Lung microvascular endothelial cell (primary cell): ENCODE results near the gene NR6A1. TPM values are rescaled to one million over a fixed set of nuclear protein-coding genes. Genes with fewer than 3 reads are reported as not detected.

Experiments used
- DNase-seq, 2 donors: peaks; one replicate each; pipeline versions ENCODE4 v3.0.0 to v3.0.0-alpha.2; 2010; ENCODE audit warnings: low read depth in 2 of 2
- total RNA-seq: library from RNA; depleted of rRNA; stranded (reverse); fragments of >200 nt; gene quantifications from 2 replicates; pipeline ENCODE4 v1.2.1, GENCODE V29; 2014

Gene NR6A1
- total RNA-seq, 1 donor from 2014 or later = 1.2 TPM

DNA sequence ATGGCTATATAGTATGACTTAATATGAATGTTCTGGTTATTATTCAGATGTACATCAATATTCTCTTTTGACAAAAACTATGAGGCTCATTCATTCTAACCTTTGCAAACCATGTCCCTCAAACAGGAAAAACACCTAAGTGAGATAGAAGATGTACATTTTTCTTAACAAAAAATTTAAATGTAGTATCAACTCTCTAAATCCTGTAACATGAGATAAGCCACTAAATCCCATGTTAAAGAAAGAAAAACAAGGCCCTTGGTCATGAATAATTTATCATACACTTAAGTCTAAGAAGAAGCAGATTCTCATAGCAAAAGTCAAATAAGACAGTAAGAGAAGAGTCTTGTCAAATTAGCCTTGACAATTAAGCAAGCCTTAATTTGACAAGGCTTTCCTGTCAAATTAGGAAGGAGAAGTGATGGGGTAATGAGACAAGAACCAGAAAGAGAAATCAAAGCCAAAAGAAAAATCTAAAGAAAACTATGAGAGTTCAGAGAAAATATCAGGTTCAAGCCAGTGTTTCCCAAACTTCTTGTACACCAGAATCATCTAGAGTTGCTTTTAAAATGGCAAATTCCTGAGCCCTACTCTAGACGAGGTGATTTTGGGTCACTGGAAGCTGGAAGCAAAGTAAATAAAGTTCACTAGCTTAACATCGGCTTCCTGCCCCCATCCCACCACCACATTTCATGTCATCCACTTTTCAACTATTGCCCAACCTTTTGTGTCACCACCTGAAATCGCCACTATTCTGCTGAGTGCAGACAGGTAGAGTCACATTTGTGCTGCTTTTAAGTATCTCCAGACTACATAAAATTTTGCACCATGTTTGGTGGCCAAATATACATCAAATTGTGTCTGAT lies 76.5 kb downstream of the NR6A1 start:
- no peak for DNase-seq

DNA sequence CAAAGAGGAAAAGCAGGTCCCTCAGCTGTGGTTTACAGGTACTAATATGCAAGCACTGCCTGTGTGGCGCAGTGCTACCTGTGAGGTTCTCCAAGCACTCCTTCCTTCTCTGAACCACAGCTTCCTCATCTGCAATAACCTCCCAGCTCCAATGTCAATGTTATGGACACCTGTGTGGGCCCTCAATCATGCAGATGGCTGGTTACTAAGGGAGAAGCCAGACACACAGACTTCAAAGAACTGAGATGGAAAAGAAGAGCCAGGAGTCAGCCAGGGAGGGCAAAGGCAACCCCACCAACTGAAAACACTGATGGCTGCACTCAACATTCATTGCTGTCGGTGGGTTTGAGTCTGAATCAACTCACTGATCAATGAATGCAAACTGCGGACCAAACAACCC lies 77.7 kb downstream of the NR6A1 start:
- no peak for DNase-seq

DNA sequence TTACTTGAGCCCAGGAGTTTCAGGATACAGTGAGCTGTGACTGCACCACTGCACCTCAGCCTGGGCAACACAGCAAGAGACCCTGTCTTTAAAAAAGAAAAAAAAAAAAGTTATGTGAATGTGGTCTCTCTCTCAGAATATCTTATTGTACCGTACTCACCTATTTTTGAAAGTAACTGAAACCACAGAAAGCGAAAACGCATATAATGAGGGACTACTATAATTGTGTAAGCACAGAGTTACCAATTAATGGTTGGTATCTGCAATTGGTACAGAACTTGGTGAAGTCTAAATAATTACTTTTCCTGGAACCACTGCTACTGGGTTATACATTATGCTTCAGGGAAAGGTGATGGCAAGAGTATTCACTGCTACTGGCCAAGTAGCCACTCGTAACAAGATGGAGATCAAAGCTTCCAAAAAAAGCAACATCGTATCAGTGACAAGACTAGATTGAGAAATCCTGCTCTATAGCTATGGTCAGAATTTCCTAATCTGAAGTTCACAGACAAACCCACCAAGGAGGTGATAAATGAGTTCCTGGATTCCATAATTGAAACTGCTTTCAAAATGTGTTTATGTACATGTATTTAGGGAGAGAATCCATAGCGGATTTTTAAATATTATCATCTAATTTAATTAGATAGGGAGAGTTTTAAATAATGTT lies 82.7 kb downstream of the NR6A1 start:
- no peak for DNase-seq

DNA sequence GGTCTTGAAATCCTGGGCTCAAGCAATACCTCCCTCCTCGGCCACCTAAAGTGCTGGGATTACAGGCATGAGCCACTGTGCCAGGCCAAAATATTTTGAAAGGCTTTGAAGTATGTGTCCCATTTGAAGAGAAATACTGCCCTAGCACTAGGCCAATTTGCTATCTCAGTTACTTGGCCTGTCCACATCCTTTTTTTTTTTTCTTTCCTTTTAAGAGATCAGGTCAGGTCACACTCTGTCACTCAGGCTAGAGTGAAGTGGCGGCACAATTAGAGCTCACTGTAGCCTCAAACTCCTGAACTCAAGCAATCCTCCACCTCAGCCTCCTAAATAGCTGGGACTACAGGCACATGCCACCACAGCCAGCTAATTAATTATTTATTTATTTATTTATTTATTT lies 84.2 kb downstream of the NR6A1 start:
- DNase-seq = no peak

DNA sequence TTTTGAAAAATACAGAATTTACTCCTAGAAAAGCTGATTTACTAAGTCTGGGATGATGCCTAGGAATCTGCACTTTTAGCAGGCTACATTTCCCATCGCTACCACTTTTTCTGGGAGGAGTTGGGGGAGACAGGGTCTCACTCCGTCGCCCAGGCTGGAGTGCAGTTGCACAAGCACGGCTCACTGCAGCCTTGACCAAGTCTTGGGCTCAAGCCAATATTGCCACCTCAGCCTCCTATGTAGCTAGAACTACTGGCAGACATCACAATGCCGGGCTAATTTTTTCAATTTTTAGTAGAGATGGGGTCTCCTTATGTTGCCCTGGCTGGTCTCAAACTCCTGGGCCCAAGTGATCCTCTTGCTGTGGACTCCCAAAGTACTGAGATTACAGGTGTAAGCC lies 85.9 kb downstream of the NR6A1 start:
- no peak for DNase-seq

DNA sequence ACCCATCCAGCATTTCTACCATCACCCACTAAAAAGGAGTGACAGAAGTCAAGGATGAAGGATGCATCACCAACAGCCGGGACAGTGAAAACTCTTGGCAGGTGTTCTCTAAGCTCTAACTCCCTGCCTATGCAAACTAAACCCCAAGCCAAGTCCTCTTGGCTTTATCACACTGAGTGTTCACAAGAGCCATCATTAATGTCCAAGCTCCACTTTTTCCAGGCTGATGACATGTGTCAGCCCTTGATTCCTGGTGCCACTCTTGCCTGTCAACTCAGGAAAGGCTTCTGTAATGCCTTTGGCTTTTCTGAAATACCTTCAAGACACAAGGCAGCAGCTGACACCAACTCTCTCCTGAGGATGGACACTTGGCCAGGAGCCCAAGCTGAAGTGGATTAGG lies 86.9 kb downstream of the NR6A1 start:
- DNase-seq = no peak

DNA sequence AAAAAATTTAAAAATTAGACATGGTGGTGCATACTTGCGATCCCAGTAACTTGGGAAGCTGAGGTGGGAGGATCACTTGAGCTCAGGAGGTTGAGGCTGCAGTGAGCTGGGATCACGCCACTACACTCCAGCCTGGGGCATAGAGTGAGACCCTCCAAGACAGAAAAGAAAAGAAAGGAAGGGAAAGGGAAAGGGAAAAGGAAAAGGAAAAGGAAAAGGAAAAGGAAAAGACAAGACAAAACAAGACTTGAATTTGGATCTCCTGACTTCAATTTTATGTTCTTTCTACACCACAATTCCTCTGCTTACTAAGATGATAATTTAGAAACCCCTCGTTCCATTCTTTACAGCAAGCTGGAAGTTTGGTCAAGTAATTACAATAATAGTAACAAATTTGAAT lies 88.1 kb downstream of the NR6A1 start:
- DNase-seq = no peak

DNA sequence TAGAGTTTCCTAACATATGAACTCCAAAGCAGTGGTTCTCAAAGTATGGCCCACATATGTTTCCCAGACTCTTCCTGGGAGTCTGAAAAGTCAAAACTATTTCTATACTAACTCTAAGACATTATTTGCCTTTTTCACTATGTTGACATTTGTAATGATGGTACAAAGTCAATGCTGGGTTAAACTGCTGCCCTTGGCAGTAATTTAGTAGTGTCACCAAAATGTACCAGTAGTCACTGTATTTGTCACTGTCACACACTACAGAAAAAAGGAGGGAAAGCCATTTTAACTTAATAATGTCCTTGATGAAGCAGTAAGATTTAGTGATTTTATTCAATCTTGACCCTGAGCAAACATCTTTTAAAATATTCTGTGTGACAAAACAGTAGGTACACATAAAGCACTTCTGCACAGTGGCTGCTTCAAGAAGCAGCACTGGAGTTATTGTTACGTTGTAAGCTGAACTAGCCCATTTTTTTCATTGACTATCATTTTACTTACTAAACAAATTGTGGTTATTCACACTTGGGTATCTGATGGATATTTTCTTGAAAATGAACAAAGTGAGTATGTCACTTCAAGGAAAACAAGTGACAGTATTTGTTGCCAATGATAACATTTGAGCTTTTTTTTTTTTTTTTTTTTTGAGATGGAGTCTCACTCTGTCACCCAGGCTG lies 90.3 kb downstream of the NR6A1 start:
- DNase-seq = no peak

DNA sequence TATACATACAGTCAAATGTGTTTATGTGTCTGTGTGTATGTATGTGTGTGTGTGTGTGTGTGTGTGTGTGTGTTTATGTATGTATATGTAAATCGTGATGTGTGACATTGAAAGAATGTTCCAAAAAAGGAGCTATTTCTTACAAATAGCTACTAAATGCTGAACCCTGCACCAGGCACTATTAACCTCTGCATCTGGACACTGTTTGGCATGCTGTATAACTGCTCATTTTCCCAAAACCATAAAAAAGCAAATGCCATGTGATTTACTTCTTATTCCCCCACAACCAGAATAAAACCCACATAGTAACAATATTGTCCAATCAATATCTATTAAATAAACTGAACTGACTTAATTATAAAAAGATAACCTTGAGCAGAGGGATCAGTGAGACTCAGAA lies 91.1 kb downstream of the NR6A1 start:
- DNase-seq = no peak

DNA sequence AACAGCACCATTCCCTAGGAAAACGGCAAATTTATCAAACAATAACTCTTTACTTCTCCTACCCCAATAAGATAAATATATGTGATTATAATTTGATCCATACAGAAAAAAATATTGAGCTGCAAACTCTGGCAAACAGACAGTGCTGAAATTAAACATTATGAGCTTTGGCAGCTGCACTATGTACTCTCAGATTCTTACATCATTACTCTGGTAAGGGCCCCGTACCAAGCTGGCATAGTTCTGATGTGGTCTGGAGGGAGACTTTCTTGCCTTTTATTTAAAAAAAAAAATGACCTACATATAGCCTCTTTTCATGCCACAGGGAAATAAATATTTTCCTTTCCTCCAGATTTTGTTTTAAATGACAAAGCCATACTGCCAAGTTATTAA lies 95.0 kb downstream of the NR6A1 start:
- no peak for DNase-seq

DNA sequence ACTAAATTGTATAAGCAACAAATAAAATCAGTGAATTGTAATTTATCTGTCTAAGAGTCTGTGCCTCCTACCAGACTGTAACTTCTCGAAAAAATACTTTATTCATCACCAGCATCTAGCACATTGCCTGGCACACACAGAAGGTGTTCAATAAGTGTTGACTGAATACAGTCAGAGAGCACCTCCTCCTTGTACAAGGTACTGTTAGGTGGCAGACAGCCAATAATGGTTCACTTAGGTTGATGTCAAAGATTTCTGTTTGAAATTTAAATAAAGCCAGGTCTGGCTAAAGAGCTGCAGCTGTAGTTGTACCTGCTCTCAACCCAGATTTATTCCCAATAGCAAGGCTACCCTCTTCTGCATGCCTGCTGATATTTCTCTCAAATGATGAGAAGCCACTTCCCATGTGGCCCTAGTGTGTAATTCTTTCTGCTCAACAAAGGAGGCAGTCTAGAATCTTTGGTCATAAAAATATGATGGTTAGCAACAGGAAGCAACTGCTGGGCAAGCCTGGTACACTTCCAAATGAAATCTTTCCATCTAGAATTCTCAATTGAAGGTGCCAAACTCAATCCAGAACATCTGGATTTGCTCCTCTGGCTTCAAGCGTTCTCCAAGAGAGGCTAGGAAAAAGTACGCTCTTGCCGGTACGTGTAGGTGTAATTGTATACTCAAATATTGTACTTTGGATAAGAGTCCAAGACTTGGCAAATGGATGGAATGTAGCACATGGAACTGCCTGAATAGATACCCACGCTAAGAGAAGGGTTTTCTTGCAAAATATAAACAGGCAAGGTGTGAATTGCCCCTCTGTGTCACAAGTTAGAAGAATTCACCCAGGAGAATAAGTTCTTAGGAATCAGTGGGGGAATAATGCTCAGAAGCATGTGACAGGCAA lies 95.6 kb downstream of the NR6A1 start:
- DNase-seq = no peak

DNA sequence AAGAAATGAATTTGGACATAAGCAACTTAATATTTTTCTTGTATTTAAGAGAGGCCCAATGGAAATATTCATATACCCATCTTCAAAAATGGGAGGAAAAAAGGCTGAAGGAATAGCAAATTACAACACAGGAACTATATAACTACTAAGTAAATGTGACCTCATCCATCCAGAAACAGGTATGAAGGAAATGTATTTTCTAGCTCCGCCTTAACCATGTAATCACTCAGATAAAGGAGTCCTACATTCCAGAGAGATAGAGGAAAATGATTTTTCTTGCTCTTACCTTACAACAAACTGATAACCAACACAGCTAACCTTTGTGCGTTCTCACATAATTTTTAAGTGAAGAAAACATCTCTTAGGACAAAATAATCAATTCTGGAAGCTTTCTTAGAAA lies 96.5 kb downstream of the NR6A1 start:
- no peak for DNase-seq

DNA sequence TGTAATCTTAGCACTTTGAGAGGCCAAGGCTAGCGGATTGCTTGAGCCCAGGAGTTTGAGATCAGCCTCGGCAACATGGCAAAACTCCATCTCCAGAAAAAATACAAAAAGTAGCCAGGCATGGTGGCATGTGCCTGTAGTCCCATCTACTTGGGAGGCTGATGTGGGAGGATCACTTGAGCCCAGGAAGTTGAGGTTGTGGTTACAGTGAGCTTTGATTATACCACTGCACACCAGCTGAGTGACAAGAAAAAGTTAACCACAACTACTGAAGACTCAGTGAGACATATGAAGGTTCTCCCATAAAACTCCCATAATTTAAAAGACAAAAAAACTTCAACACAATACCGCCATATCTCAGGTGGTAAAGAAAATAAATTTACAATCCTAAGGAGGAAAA lies 98.0 kb downstream of the NR6A1 start:
- no peak for DNase-seq

DNA sequence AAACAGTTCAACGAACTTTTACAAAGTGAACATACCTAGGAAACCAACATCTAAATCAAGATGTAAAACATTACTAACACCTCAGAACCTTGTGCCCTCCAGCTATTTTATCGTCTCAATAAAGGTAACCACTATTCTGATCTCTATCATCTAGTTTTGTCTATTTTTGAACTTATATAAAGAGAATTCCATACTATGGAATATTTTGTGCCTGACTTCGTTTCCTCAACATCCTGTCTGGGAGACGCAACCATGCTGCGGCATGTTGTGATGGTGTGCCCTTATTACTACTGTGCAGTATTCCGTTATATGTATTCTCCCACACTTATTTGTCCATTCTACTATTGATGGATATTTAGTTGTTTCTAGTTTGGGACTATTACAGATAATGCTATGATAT lies 99.2 kb downstream of the NR6A1 start:
- DNase-seq = peak; percentile 37 to 59

DNA sequence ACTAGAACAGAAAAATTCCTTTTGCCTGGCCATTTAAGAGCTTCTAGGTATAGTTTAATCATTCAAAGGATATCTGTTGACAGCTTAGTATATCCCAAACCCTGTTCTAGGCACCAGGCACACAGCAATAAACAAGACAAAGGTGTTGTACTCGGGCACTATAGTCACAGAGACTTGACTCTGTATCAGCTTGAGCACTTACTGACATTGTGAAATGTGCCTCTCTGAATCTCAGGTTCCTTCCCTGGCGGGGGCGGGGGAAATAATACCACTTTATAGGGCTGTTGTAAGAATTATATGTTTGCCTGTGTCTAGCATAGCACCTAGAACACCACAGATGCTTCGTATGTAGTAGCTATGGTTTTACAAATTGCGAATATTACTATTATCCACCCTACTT lies 104.5 kb downstream of the NR6A1 start:
- no peak for DNase-seq

DNA sequence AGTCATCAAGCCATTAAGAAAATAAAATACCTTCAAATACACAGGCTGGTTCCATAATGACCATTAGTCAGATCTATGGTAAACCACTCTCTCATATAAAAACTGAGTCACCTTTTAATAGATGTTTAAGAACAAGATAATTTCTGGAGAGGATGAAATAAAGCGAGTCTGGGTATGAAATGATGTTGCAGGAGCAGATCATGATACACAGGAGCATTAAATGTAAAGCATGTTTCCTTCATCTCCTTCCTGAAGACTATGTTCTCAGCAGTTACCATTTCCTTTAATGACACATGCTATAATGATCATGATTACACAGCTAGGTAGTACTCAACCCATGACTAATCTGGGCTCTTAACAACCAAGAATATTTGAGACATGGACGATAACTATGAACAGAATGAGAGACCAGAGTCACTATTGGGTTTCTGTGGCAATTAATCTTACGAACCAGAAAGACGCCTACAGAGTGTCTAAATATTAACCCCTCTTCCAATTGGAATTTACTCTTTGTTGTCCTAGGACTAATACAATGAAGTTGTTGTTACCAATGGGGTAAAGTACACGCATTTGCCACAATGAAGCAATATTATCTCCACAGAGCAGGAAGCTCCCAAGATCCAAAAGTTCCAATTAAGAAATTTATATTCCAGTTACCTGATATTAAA lies 105.6 kb downstream of the NR6A1 start:
- peak in 1 of 2 donors; percentile 28 for DNase-seq

DNA sequence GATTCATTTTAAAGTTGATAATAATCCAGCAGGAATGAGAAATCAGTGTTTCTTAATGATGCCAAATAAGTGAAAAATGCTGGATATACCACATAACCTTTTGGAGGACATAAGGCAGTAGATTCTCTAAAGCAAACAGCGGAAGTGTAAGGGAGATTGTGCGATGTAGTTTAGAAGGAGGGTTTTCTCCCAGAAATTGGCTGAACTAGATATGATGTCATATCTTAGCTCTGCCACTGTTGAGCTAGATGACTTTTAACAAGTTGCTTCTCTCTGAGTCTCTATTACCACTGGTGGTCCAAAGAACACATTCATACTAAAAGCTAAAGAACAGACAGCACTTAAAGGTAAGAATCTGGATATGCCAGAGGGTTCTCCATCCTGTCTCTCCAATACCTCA lies 107.0 kb downstream of the NR6A1 start:
- DNase-seq = no peak

DNA sequence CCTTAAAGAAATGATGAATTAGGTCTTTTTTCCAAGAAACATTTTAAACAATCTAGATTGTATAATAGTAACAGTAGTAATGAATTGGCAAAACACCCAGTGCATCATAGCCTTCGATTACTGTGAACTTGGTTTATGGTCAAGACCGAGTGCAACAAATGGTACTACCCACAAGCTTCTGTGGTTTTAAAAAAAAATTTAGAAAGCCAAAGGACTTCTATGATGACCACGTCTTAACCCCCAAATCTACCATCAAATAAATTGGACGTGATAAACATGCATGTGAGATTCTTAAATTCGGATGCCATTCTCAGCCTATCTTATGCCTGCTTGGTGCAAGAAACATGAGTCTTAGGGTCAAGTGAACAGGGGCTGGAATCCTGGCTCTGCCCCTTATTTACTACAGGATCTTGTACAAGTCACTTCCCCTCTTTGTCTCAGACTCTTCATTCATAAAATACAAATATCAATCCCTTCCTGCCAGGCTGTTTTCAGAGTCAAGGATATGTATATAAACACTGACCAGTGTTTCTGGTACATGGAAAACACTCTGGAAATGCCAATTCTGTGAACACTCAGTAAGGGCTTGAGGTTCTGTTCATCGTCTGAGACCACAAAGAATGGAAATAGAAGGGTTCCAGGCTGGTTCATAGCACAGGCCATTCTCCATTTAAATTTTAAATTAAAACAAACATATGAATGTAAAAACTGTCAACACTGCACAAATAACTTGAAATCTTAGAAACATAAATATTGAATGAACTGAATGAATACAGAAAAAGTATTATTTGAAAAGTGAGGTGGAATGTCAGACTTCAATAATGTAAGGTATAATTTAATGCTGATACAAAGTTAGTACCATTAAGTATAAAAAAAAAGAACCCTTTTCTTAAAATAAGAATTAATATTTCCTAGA lies 107.8 kb downstream of the NR6A1 start:
- peak in 1 of 2 donors; percentile 89 for DNase-seq

DNA sequence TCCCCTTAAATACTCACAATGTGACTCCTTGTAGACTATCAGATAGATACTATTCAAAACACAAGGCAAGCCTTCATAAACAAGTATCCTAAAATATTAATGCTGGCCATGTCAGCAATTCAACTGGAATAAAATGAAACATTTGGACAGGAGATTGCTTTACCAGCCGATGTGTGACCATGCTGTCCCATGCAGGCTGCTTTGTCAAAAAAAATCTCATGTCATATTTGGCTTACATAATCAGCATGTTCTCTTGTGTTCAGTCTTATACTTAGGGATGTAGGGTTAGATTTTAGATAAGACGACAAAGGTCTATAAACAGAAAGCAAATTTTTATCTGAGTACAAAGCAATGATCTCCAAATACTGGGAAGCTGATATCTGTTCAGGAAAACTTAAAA lies 108.5 kb downstream of the NR6A1 start:
- no peak for DNase-seq

DNA sequence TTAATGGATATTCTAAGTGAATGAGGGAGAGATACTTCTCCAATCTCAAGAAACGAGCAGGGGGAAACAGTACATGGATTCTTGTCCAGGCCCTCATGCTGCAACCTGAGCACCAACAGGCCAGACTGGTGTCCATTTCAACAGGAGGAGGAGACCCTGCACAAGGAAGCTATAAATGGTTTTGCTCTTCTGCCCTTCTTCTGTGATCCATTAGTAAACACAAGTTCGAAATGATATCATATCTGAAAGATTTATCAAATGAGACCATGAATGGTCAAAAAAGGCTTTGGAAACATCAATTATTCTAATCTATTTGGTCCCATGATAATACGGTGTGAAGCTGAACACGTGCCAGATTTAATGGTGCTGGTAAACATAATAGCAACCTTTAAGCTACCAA lies 109.8 kb downstream of the NR6A1 start:
- no peak for DNase-seq
